Gastrocnemius medialis (tissue), 4 donors: ENCODE results near the gene MYO1F. TPM values are rescaled to one million over a fixed set of nuclear protein-coding genes. Genes with fewer than 3 reads are reported as not detected.
"Not testable (repeated sequence)": the region's sequence is repeated elsewhere in the genome, so short reads cannot be mapped to it uniquely, and the experiment has no call there.

ENCODE experiments used
- ATAC-seq, 2 donors: fragments of 150-250 bp; one replicate each; pipeline ENCODE4 v1.9.1; 2016
- DNase-seq, 2 donors: peaks; one replicate each; pipeline ENCODE4 v3.0.0-alpha.2; 2019
- H3K27ac ChIP-seq, 4 donors: fragments of 200-600 bp; sonication (generic); 1 replicate in 1 of 4; 2 replicates in 3 of 4; pipeline ENCODE4 v1.5.1; 2016 to 2018; ENCODE audit warnings: mild to moderate bottlenecking in 2 of 4, moderate library complexity in 1 of 4
- H3K27me3 ChIP-seq, 3 donors: fragments of 200-600 bp; sonication (generic) in 2 of 3; 1 replicate in 1 of 3; 2 replicates in 2 of 3; pipeline versions ENCODE4 v1.5.1 to v1.6.0; 2016 to 2019; ENCODE audit warnings: mild to moderate bottlenecking in 1 of 3, moderate library complexity in 1 of 3
- H3K36me3 ChIP-seq, 2 donors: fragments of 200-600 bp; sonication (generic) in 1 of 2; one replicate each; pipeline ENCODE4 v1.5.1; 2017 to 2018
- H3K4me1 ChIP-seq, 2 donors: fragments of 200-600 bp; sonication (generic) in 1 of 2; one replicate each; pipeline ENCODE4 v1.5.1; 2016 to 2017; ENCODE audit warnings: mild to moderate bottlenecking in 2 of 2
- H3K4me3 ChIP-seq, 4 donors: fragments of 200-600 bp; sonication (generic) in 3 of 4; 1 replicate in 1 of 4; 2 replicates in 3 of 4; pipeline ENCODE4 v1.5.1; 2016 to 2019; ENCODE audit warnings: mild to moderate bottlenecking in 2 of 4
- H3K9me3 ChIP-seq, 3 donors: fragments of 200-600 bp; sonication (generic) in 2 of 3; 1 replicate in 1 of 3; 2 replicates in 2 of 3; pipeline ENCODE4 v1.5.1; 2016 to 2019
- POLR2A ChIP-seq, 2 donors: fragments of 450-650 bp; IDR thresholded peaks; one replicate each; pipeline ENCODE4 v1.6.1; 2017; ENCODE audit warnings: antibody characterized with exemption in 2 of 2, mild to moderate bottlenecking in 2 of 2, moderate library complexity in 2 of 2
- in situ Hi-C, 4 donors: fragments of 200-750 bp; cut with MboI; loops; one replicate each; pipeline versions ENCODE4 v1.15.0 to v1.8.0; 2017; ENCODE audit warnings: low sequenced_read_pairs in 4 of 4
- intact Hi-C: fragments of 100-400 bp; cut with DNase I; formaldehyde crosslinking; loops from one replicate; pipeline ENCODE4 v1.15.1; 2023; ENCODE audit warnings: low total_unique reads
- total RNA-seq, 4 donors: library from RNA; depleted of rRNA; stranded (reverse); fragments of >200 nt; gene quantifications; one replicate each; pipeline versions ENCODE4 v1.1.0 to v1.2.3, GENCODE V29; 2016
- TF ChIP-seq, protein P1 (sequence below), 5 experiments: fragments of 450-650 bp in 3 of 5; fragments of 200-600 bp in 2 of 5; sonication (generic) in 2 of 5; IDR thresholded peaks in 4 of 5; conservative IDR thresholded peaks in 1 of 5; 1 replicate in 4 of 5; 2 replicates in 1 of 5; pipeline ENCODE4 v1.5.1; 2016 to 2019; ENCODE audit warnings: antibody characterized with exemption in 5 of 5, mild to moderate bottlenecking in 3 of 5, moderate library complexity in 3 of 5

MYO1F gene
- total RNA-seq, 4 donors from 2014 or later, result 0.24 to 4.0 (median 1.8) TPM

DNA sequence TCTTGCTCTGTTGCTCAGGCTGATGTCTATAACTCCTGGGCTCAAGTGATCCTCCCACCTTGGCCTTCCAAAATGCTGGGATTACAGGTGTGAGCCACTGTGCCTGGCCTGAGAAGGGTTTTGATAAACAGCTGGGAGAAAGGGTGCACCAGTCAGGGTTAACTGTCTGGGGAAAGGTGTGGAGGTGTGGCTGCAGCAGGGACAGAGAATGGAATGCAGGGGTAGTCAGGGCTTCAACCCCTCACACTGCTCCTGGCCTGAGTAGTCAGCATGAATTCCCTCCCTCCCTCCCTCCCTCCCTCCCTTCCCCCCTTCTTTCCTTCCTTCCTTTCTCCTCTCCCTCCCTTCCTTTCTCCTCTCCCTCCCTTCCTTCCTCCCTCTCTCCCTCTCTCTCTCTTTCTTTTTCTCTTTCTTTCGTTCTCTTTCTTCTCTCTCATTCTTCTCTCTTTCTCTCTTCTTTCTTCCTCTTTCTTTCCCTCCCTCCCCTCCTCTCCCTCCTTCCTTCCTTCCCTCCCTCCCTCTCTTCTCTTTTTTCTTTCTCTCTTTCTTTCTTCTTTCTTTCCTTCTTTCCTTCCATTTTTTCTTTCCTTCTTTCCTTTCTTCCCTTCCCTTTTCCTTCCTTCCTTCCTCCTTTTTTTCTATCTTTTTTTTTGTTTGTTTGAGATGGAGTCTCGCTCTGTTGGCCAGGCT, 16.0 kb downstream of the MYO1F start:
- Histone ChIP-seq H3K9me3 (no peaks in the 10 kb centered on the region), H3K27ac (no peak overlapping the region), H3K36me3 (no peaks in the 10 kb centered on the region), H3K4me3 (no peak overlapping the region), H3K27me3 (no peaks in the 10 kb centered on the region), H3K4me1 (no peaks in the 10 kb centered on the region)
- DNase-seq, result no peak
- TF ChIP-seq, protein P1, sequence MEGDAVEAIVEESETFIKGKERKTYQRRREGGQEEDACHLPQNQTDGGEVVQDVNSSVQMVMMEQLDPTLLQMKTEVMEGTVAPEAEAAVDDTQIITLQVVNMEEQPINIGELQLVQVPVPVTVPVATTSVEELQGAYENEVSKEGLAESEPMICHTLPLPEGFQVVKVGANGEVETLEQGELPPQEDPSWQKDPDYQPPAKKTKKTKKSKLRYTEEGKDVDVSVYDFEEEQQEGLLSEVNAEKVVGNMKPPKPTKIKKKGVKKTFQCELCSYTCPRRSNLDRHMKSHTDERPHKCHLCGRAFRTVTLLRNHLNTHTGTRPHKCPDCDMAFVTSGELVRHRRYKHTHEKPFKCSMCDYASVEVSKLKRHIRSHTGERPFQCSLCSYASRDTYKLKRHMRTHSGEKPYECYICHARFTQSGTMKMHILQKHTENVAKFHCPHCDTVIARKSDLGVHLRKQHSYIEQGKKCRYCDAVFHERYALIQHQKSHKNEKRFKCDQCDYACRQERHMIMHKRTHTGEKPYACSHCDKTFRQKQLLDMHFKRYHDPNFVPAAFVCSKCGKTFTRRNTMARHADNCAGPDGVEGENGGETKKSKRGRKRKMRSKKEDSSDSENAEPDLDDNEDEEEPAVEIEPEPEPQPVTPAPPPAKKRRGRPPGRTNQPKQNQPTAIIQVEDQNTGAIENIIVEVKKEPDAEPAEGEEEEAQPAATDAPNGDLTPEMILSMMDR (IDR thresholded peaks at IDR 0.05 in 4 of 5, conservative IDR thresholded peaks at IDR 0.05 in 1 of 5), result no peak
- TF ChIP-seq POLR2A (IDR thresholded peaks at IDR 0.05), result no peak
- ATAC-seq, result no peak
- intact Hi-C loops (no loop called here), in situ Hi-C loops (no loop called here)

DNA sequence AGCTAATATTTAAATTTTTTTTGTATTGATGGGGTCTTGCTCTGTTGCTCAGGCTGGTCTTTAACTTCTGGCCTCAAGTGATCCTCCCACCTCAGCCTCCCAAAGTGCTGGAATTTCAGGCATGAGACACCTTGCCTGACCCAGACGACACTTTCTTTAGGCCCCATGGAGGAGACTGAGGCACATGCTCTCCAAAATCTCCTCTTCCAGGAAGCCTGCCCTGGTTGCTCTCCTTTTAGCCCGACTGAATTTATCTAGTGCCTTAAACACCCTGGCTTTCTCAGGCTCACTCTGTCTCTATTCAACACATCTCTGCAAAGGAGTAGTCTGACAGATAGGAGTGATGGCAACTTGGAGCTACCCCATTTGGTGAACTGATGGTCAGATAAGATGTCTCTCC, 18.9 kb downstream of the MYO1F start:
- no peaks in the 10 kb centered on the region for H3K9me3 ChIP-seq
- H3K27me3 ChIP-seq, result no peaks in the 10 kb centered on the region
- DNase-seq, result no peak
- no peak for ATAC-seq
- in situ Hi-C loops (no loop called here), intact Hi-C loops (no loop called here)
- no peak overlapping the region for H3K4me3 ChIP-seq
- TF ChIP-seq, protein P1 (IDR thresholded peaks at IDR 0.05 in 4 of 5, conservative IDR thresholded peaks at IDR 0.05 in 1 of 5), result no peak
- no peak for TF ChIP-seq POLR2A (IDR thresholded peaks at IDR 0.05)
- no peak overlapping the region for H3K27ac ChIP-seq
- H3K4me1 ChIP-seq, result no peaks in the 10 kb centered on the region
- H3K36me3 ChIP-seq, result no peaks in the 10 kb centered on the region

DNA sequence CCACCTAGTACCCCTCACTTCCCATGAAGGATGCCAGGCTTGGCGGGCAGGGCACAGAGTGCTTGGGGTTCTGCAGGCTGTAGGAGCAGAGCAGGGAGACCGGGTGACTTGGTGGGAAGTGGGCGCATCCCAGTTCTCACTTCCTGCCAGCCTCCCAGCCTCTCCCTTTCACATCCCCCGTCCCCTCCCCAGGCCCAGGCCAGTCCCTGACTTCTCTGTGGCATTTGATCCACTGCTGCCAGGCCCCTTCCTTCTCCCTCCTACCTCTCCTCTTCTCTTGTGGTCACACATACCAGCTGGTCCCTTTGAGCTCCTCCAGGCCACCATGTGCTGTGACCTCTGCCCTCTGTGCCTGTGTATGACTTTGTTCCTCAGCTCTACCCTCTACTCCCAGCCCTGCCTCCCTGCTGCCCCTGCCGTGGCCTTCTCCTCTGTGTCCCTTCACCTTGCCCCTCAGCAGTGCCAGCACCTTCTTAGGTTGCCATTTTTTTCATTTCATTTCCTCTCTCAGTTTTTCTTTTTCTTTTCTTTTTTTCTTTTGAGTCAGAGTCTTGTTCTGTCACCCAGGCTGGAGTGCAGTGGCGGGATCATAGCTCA, 19.5 kb downstream of the MYO1F start:
- intact Hi-C loops (no loop called here), in situ Hi-C loops (no loop called here)
- Histone ChIP-seq H3K27me3 (no peaks in the 10 kb centered on the region), H3K4me1 (no peaks in the 10 kb centered on the region), H3K27ac (no peak overlapping the region), H3K4me3 (no peak overlapping the region), H3K9me3 (no peaks in the 10 kb centered on the region), H3K36me3 (no peaks in the 10 kb centered on the region)
- DNase-seq (no peak), ATAC-seq (no peak)
- TF ChIP-seq, protein P1 (IDR thresholded peaks at IDR 0.05 in 4 of 5, conservative IDR thresholded peaks at IDR 0.05 in 1 of 5), result no peak
- TF ChIP-seq POLR2A (IDR thresholded peaks at IDR 0.05), result no peak

DNA sequence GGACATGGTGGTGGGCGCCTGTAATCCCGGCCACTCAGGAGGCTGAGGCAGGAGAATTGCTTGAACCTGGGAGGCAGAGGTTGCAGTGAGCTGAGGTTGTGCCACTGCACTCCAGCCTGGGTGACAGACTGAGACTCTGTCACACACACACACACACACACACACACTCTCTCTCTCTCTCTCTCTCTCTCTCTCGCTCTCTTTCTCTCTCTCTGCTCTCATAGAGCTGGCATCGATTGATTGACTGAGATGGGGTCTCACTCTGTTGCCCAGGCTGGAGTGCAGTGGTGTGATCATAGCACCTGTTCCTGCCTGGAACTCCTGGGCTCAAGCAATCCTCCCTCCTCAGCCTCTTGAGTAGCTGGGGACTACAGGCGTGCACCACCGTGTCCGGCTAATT, 23.5 kb downstream of the MYO1F start:
- H3K4me1 ChIP-seq, H3K4me3 ChIP-seq, H3K27ac ChIP-seq, intact Hi-C loops, DNase-seq, ATAC-seq, H3K9me3 ChIP-seq, H3K36me3 ChIP-seq, H3K27me3 ChIP-seq, in situ Hi-C loops: not testable (repeated sequence)

DNA sequence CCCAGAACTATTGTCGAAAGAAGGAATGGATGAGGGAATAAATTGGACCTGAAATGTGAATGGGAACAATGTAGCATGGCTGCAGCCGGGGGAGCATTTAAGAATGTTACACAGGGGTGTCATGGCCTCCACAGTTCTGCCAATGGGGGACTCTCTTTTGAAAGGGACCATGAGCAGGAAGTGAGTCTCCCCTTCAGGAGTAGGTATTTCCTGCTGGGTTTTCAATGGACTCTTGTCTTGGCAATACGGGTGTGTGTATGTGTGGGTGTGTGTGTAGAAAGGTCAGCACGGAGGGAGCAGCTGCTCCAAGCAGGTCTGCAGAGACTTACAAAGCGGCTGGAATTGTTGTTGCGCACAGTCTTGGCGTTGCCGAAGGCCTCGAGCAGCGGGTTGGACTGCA, 24.4 kb downstream of the MYO1F start:
- Histone ChIP-seq H3K4me1 (no peaks in the 10 kb centered on the region), H3K9me3 (no peaks in the 10 kb centered on the region), H3K27ac (no peak overlapping the region), H3K27me3 (no peaks in the 10 kb centered on the region), H3K4me3 (no peak overlapping the region), H3K36me3 (no peaks in the 10 kb centered on the region)
- ATAC-seq (no peak), DNase-seq (no peak)
- in situ Hi-C loops, result no loop called here
- no peak for TF ChIP-seq POLR2A (IDR thresholded peaks at IDR 0.05)
- intact Hi-C loops, result no loop called here
